HepG2 (cell line): Measurements from ENCODE around the gene DNAL4. TPM values are rescaled to one million over a fixed set of nuclear protein-coding genes. Genes with fewer than 3 reads are reported as not detected.

Experiments
- CEBPG ChIP-seq: IDR thresholded peaks from 2 replicates; pipeline ENCODE4 v1.6.1; 2016
- ETV5 ChIP-seq: IDR thresholded peaks from 2 replicates; pipeline ENCODE4 v1.6.1; 2018; ENCODE audit warnings: missing biosample characterization, missing genetic modification reagents, inconsistent platforms, borderline replicate concordance
- HNF4G ChIP-seq, 2 experiments: sonication (generic) in 1 of 2; formaldehyde crosslinking in 1 of 2; IDR thresholded peaks; 2 replicates each; pipeline versions ENCODE4 v1.4.0 to v1.6.1; 2011 to 2020; ENCODE audit warnings: borderline replicate concordance in 2 of 2, low read depth in 2 of 2, mild to moderate bottlenecking in 2 of 2, low read length in 1 of 2, missing genetic modification reagents in 1 of 2, moderate library complexity in 1 of 2
- HNRNPUL1 ChIP-seq: fragments of 200-400 bp; formaldehyde crosslinking; IDR thresholded peaks from 2 replicates; pipeline ENCODE4 v1.6.1; 2017; ENCODE audit warnings: low read depth, mild to moderate bottlenecking, low read length, moderate library complexity
- KLF11 ChIP-seq: IDR thresholded peaks from 2 replicates; pipeline ENCODE4 v1.6.1; 2016; ENCODE audit warnings: missing compliant biosample characterization
- KLF13 ChIP-seq: sonication (generic); formaldehyde crosslinking; IDR thresholded peaks from 2 replicates; pipeline ENCODE4 v1.4.0; 2020; ENCODE audit warnings: mild to moderate bottlenecking, missing genetic modification reagents
- PAX8 ChIP-seq: sonication (generic); formaldehyde crosslinking; IDR thresholded peaks from 2 replicates; pipeline ENCODE4 v1.8.0; 2022; ENCODE audit warnings: mild to moderate bottlenecking, missing genetic modification reagents, borderline replicate concordance
- PAXIP1 ChIP-seq: sonication (generic); formaldehyde crosslinking; conservative IDR thresholded peaks from 2 replicates; pipeline ENCODE4 v1.4.0; 2020; ENCODE audit warnings: mild to moderate bottlenecking, missing genetic modification reagents, moderate library complexity
- SAP130 ChIP-seq: IDR thresholded peaks from 2 replicates; pipeline ENCODE4 v1.6.1; 2016; ENCODE audit warnings: low read depth
- SYNCRIP ChIP-seq: fragments of 200-400 bp; formaldehyde crosslinking; IDR thresholded peaks from 2 replicates; pipeline ENCODE4 v1.6.1; 2018; ENCODE audit warnings: mild to moderate bottlenecking, low read depth, low read length; ENCODE audit not compliant: insufficient read depth
- ZBTB38 ChIP-seq: sonication (generic); formaldehyde crosslinking; IDR thresholded peaks from 2 replicates; pipeline ENCODE4 v1.5.1; 2020; ENCODE audit warnings: mild to moderate bottlenecking, missing genetic modification reagents
- ZNF432 ChIP-seq: sonication (generic); formaldehyde crosslinking; IDR thresholded peaks from 2 replicates; pipeline ENCODE4 v1.5.0; 2020; ENCODE audit warnings: missing genetic modification reagents, mild to moderate bottlenecking, borderline replicate concordance
- polyA plus RNA-seq, 8 experiments: library from polyadenylated mRNA; depleted of rRNA in 3 of 8; stranded (reverse) in 7 of 8; unstranded in 1 of 8; fragments of >200 nt; fragmentation: Illumina TruSeq in 4 of 8; extraction: Trizol in 4 of 8; gene quantifications; 2 replicates each; pipeline versions ENCODE4 v1.2.1 to v1.2.3, GENCODE V29; 2011 to 2016; ENCODE audit warnings: low read depth in 4 of 8, missing spikeins in 1 of 8, mixed read lengths in 1 of 8; ENCODE audit not compliant: insufficient read depth in 1 of 8
- small RNA-seq, 3 experiments: library from RNA; depleted of rRNA; stranded (forward); fragments of <200 nt; gene quantifications; one replicate each; pipeline ENCODE3, GENCODE V24; 2012; ENCODE audit warnings: low read depth in 2 of 3, low replicate concordance in 1 of 3; ENCODE audit not compliant: insufficient read length in 3 of 3, insufficient read depth in 2 of 3
- total RNA-seq, 5 experiments: library from RNA; depleted of rRNA; stranded (reverse); fragments of >200 nt; fragmentation: Illumina TruSeq; extraction: Trizol; gene quantifications; 2 replicates each; pipeline ENCODE4 v1.2.3, GENCODE V29; 2016; ENCODE audit warnings: low read depth in 1 of 5

DNAL4 gene
- total and polyA plus RNA-seq, 2 of the 13 experiments (the other 11 are each of a cell fraction or from before 2014, with no cell fraction given): 8.0 to 10.7 TPM

GRCh38 chr22:38728871-38729796 is 64.8 kb downstream of the DNAL4 start (continued):
- TF ChIP-seq HNRNPUL1: no peak
- TF ChIP-seq PAXIP1 (CRISPR knock-in tag): no peak; the same call in 1 of the 2 replicates
- TF ChIP-seq KLF13 (CRISPR knock-in tag): no peak
- TF ChIP-seq SAP130 (CRISPR knock-in tag): 0 out of 2 replicates have a peak, but pooled peaks have one; percentile 24
- TF ChIP-seq KLF11 (CRISPR knock-in tag): no peak
- peak; percentile 40; the same call in 1 of the 2 replicates for TF ChIP-seq ZBTB38 (CRISPR knock-in tag)
- peak; percentile 66; the same call in 1 of the 2 replicates for TF ChIP-seq HNF4G (IDR thresholded peaks at IDR 0.05; ENCODE audit: borderline replicate concordance, low read depth, low read length)
- no peak for TF ChIP-seq HNF4G (CRISPR knock-in tag; IDR thresholded peaks at IDR 0.05; ENCODE audit: borderline replicate concordance, low read depth)
- no peak for TF ChIP-seq CEBPG (CRISPR knock-in tag)
- no peak for TF ChIP-seq ZNF432 (CRISPR knock-in tag)
- no peak for TF ChIP-seq SYNCRIP
- TF ChIP-seq ETV5: peak; percentile 58; the same call in 1 of the 2 replicates
- no peak for TF ChIP-seq PAX8

Small RNA genes lying within 50 kb of the gene (small RNA-seq; reads per million reads assigned to genes)
- gene AL021707.8: 0 reads per million in 3 experiments

Other genes with a start within 250 kb of the DNAL4 start
- 0.28 and 0.82 TPM in 2 replicates for gene DMC1, start 224.0 kb downstream of the DNAL4 start, total RNA-seq (2016; rRNA removed; fragmentation: Illumina TruSeq; extraction: Trizol)
- not detected in 2 replicates for gene DMC1, start 224.0 kb downstream of the DNAL4 start, polyA plus RNA-seq (2011; rRNA removed)
- 0.53 and 1.5 TPM in 2 replicates for gene FAM227A, start 137.8 kb downstream of the DNAL4 start, total RNA-seq (2016; rRNA removed; fragmentation: Illumina TruSeq; extraction: Trizol)
- gene FAM227A, start 137.8 kb downstream of the DNAL4 start, polyA plus RNA-seq (2011; rRNA removed): 0.89 and 1.0 TPM in 2 replicates
- 19.7 and 28.8 TPM in 2 replicates for gene CBY1, start 137.5 kb downstream of the DNAL4 start, total RNA-seq (2016; rRNA removed; fragmentation: Illumina TruSeq; extraction: Trizol)
- gene CBY1, start 137.5 kb downstream of the DNAL4 start, polyA plus RNA-seq (2011; rRNA removed): 18.1 and 20.3 TPM in 2 replicates
- gene TOMM22, start 112.2 kb downstream of the DNAL4 start, total RNA-seq (2016; rRNA removed; fragmentation: Illumina TruSeq; extraction: Trizol): 118 and 143 TPM in 2 replicates
- 37.3 and 46.9 TPM in 2 replicates for gene TOMM22, start 112.2 kb downstream of the DNAL4 start, polyA plus RNA-seq (2011; rRNA removed)
- gene JOSD1, start 93.2 kb downstream of the DNAL4 start, total RNA-seq (2016; rRNA removed; fragmentation: Illumina TruSeq; extraction: Trizol): 30.6 and 31.7 TPM in 2 replicates
- gene JOSD1, start 93.2 kb downstream of the DNAL4 start, polyA plus RNA-seq (2011; rRNA removed): 38.4 and 44.5 TPM in 2 replicates
- gene GTPBP1, start 88.2 kb downstream of the DNAL4 start, total RNA-seq (2016; rRNA removed; fragmentation: Illumina TruSeq; extraction: Trizol): 22.3 and 24.6 TPM in 2 replicates
- gene GTPBP1, start 88.2 kb downstream of the DNAL4 start, polyA plus RNA-seq (2011; rRNA removed): 27.0 and 34.6 TPM in 2 replicates
- gene SUN2, start 38.1 kb downstream of the DNAL4 start, total RNA-seq (2016; rRNA removed; fragmentation: Illumina TruSeq; extraction: Trizol): 18.2 and 45.6 TPM in 2 replicates
- gene SUN2, start 38.1 kb downstream of the DNAL4 start, polyA plus RNA-seq (2011; rRNA removed): 56.6 and 94.4 TPM in 2 replicates
- gene NPTXR, start 49.9 kb upstream of the DNAL4 start, total RNA-seq (2016; rRNA removed; fragmentation: Illumina TruSeq; extraction: Trizol): 2.5 and 2.6 TPM in 2 replicates
- 4.8 and 6.7 TPM in 2 replicates for gene NPTXR, start 49.9 kb upstream of the DNAL4 start, polyA plus RNA-seq (2011; rRNA removed)
- 4.7 and 6.5 TPM in 2 replicates for gene CBX6, start 78.1 kb upstream of the DNAL4 start, total RNA-seq (2016; rRNA removed; fragmentation: Illumina TruSeq; extraction: Trizol)
- 1.7 and 2.6 TPM in 2 replicates for gene CBX6, start 78.1 kb upstream of the DNAL4 start, polyA plus RNA-seq (2011; rRNA removed)
- not detected in 2 replicates for gene APOBEC3A, start 163.5 kb upstream of the DNAL4 start, total RNA-seq (2016; rRNA removed; fragmentation: Illumina TruSeq; extraction: Trizol)
- not detected in 2 replicates for gene APOBEC3A, start 163.5 kb upstream of the DNAL4 start, polyA plus RNA-seq (2011; rRNA removed)
- 8.8 and 13.9 TPM in 2 replicates for gene APOBEC3B, start 188.2 kb upstream of the DNAL4 start, total RNA-seq (2016; rRNA removed; fragmentation: Illumina TruSeq; extraction: Trizol)
- 4.3 and 6.7 TPM in 2 replicates for gene APOBEC3B, start 188.2 kb upstream of the DNAL4 start, polyA plus RNA-seq (2011; rRNA removed)
- 8.9 and 10.8 TPM in 2 replicates for gene APOBEC3C, start 220.1 kb upstream of the DNAL4 start, total RNA-seq (2016; rRNA removed; fragmentation: Illumina TruSeq; extraction: Trizol)
- gene APOBEC3C, start 220.1 kb upstream of the DNAL4 start, polyA plus RNA-seq (2011; rRNA removed): 20.4 and 27.6 TPM in 2 replicates
- 0.21 and 0.24 TPM in 2 replicates for gene APOBEC3D, start 227.0 kb upstream of the DNAL4 start, total RNA-seq (2016; rRNA removed; fragmentation: Illumina TruSeq; extraction: Trizol)
- 0.61 and 1.0 TPM in 2 replicates for gene APOBEC3D, start 227.0 kb upstream of the DNAL4 start, polyA plus RNA-seq (2011; rRNA removed)
- 2.9 and 3.8 TPM in 2 replicates for gene APOBEC3F, start 246.7 kb upstream of the DNAL4 start, total RNA-seq (2016; rRNA removed; fragmentation: Illumina TruSeq; extraction: Trizol)
- 2.7 and 3.7 TPM in 2 replicates for gene APOBEC3F, start 246.7 kb upstream of the DNAL4 start, polyA plus RNA-seq (2011; rRNA removed)